NCI-H1694 (cell line): ENCODE measurements around the gene KL.

Experiments used
- DNase-seq: peaks from one replicate; lab custom pipeline; 2025; lab: John Stamatoyannopoulos, UW

The KL gene

GRCh38 chr13:33037673-33038072 lies 21.4 kb downstream of the KL start:
- DNase-seq, result no peak

GRCh38 chr13:33040090-33040489 lies 23.9 kb downstream of the KL start:
- no peak for DNase-seq

GRCh38 chr13:33045851-33046592 lies 29.8 kb downstream of the KL start:
- no peak for DNase-seq

GRCh38 chr13:33050161-33050560 lies 33.9 kb downstream of the KL start:
- DNase-seq, result no peak

GRCh38 chr13:33051632-33052031 lies 35.4 kb downstream of the KL start:
- DNase-seq, result no peak

- no peak for DNase-seq
Measured at GRCh38 chr13:33052506-33053280, 36.5 kb downstream of the KL start.

GRCh38 chr13:33053397-33054066 lies 37.3 kb downstream of the KL start:
- no peak for DNase-seq

- peak; percentile 16 for DNase-seq
Measured at GRCh38 chr13:33057019-33057780, 41.0 kb downstream of the KL start.

- DNase-seq, result no peak
Measured at GRCh38 chr13:33058776-33059327, 42.6 kb downstream of the KL start.

- DNase-seq, result no peak
Measured at GRCh38 chr13:33060815-33061214, 44.6 kb downstream of the KL start.

- DNase-seq, result no peak
Measured at GRCh38 chr13:33066329-33066728, 50.1 kb downstream of the KL start.

GRCh38 chr13:33069365-33069764 lies 53.1 kb downstream of the KL start:
- no peak for DNase-seq

GRCh38 chr13:33070713-33071112 lies 54.5 kb downstream of the KL start:
- DNase-seq, result no peak

- no peak for DNase-seq
Measured at GRCh38 chr13:33072282-33072681, 56.1 kb downstream of the KL start.

GRCh38 chr13:33072759-33073158 lies 56.5 kb downstream of the KL start:
- DNase-seq, result no peak

GRCh38 chr13:33073338-33073737 lies 57.1 kb downstream of the KL start:
- no peak for DNase-seq

- no peak for DNase-seq
Measured at GRCh38 chr13:33076001-33076992, 60.1 kb downstream of the KL start.

- DNase-seq, result no peak
Measured at GRCh38 chr13:33078263-33078662, 62.0 kb downstream of the KL start.

- DNase-seq, result no peak
Measured at GRCh38 chr13:33079960-33080359, 63.7 kb downstream of the KL start.

- no peak for DNase-seq
Measured at GRCh38 chr13:33080972-33081590, 64.9 kb downstream of the KL start.
